Breast epithelium (tissue), 4 donors: Measurements from ENCODE around the gene SEPTIN8. TPM values are rescaled to one million over a fixed set of nuclear protein-coding genes. Genes with fewer than 3 reads are reported as not detected.

Source experiments
- DNase-seq, 2 donors: peaks; one replicate each; pipeline ENCODE4 v3.0.0-alpha.2; 2019; ENCODE audit warnings: low spot score in 2 of 2
- H3K27ac ChIP-seq, 2 donors: fragments of 200-600 bp; sonication (generic) in 1 of 2; one replicate each; pipeline ENCODE4 v1.5.1; 2016 to 2019; ENCODE audit warnings: mild to moderate bottlenecking in 1 of 2
- H3K27me3 ChIP-seq, 2 donors: fragments of 200-600 bp; sonication (generic) in 1 of 2; one replicate each; pipeline versions ENCODE4 v1.5.1 to v1.6.0; 2017 to 2019; ENCODE audit warnings: control low read depth in 1 of 2, mild to moderate bottlenecking in 1 of 2
- H3K36me3 ChIP-seq: fragments of 200-600 bp; one replicate; pipeline ENCODE4 v1.5.1; 2019
- H3K4me1 ChIP-seq, 2 donors: fragments of 200-600 bp; sonication (generic); one replicate each; pipeline ENCODE4 v1.5.1; 2016 to 2019; ENCODE audit warnings: control low read depth in 1 of 2
- H3K4me3 ChIP-seq, 3 donors: fragments of 200-600 bp; sonication (generic); 1 replicate in 2 of 3; 2 replicates in 1 of 3; pipeline ENCODE4 v1.5.1; 2016 to 2019; ENCODE audit warnings: mild to moderate bottlenecking in 3 of 3, moderate library complexity in 2 of 3
- H3K9me3 ChIP-seq, 2 donors: fragments of 200-600 bp; sonication (generic) in 1 of 2; one replicate each; pipeline ENCODE4 v1.5.1; 2016 to 2019; ENCODE audit warnings: control low read depth in 1 of 2
- CTCF ChIP-seq, 3 donors: fragments of 450-650 bp; IDR thresholded peaks; one replicate each; pipeline ENCODE4 v1.5.1; 2016 to 2017; ENCODE audit warnings: antibody characterized with exemption in 3 of 3, mild to moderate bottlenecking in 3 of 3, moderate library complexity in 3 of 3
- POLR2A ChIP-seq: fragments of 450-650 bp; IDR thresholded peaks from one replicate; pipeline ENCODE4 v1.6.1; 2016; ENCODE audit warnings: antibody characterized with exemption, mild to moderate bottlenecking, moderate library complexity
- POLR2AphosphoS5 ChIP-seq, 3 donors: sonication (generic); formaldehyde crosslinking; IDR thresholded peaks; one replicate each; pipeline ENCODE4 v1.6.1; 2017; ENCODE audit warnings: antibody characterized with exemption in 3 of 3
- intact Hi-C: fragments of 100-400 bp; cut with DNase I; formaldehyde crosslinking; loops from one replicate; pipeline ENCODE4 v1.15.1; 2023; ENCODE audit warnings: low total_unique reads
- total RNA-seq, 3 donors: library from RNA; depleted of rRNA; stranded (reverse); fragments of >200 nt; gene quantifications; one replicate each; pipeline ENCODE4 v1.1.0, GENCODE V29; 2016

The SEPTIN8 gene
- total RNA-seq, 3 donors from 2014 or later, result 26.4 to 43.0 (median 40.0) TPM

- Histone ChIP-seq H3K4me3 (no peak overlapping the region), H3K4me1 (no peaks in the 10 kb centered on the region), H3K9me3 (no peaks in the 10 kb centered on the region), H3K36me3 (no peaks in the 10 kb centered on the region), H3K27ac (no peak overlapping the region), H3K27me3 (no peaks in the 10 kb centered on the region)
- DNase-seq, result no peak
- TF ChIP-seq POLR2A (no peak), CTCF (IDR thresholded peaks at IDR 0.05) (no peak), POLR2AphosphoS5 (IDR thresholded peaks at IDR 0.05) (no peak)
- intact Hi-C loops, result no loop called here
Measured at GRCh38 chr5:132824426-132824825, 47.4 kb upstream of the SEPTIN8 start.

- peak overlapping the region in 2 of 3 donors; percentile 37 to 42 for H3K4me3 ChIP-seq
- no peak for DNase-seq
- no peaks in the 10 kb centered on the region for H3K36me3 ChIP-seq
- TF ChIP-seq CTCF (IDR thresholded peaks at IDR 0.05) (no peak), POLR2AphosphoS5 (IDR thresholded peaks at IDR 0.05) (no peak), POLR2A (no peak)
- no peaks in the 10 kb centered on the region for H3K27me3 ChIP-seq
- intact Hi-C loops, result no loop called here
- no peak overlapping the region for H3K27ac ChIP-seq
- no peaks in the 10 kb centered on the region for H3K4me1 ChIP-seq
- no peaks in the 10 kb centered on the region for H3K9me3 ChIP-seq
Measured at GRCh38 chr5:132823481-132824050, 46.5 kb upstream of the SEPTIN8 start.

GRCh38 chr5:132822650-132823480, 45.8 kb upstream of the SEPTIN8 start:
- no peaks in the 10 kb centered on the region for H3K9me3 ChIP-seq
- DNase-seq, result no peak
- TF ChIP-seq POLR2A, result no peak
- no peak for TF ChIP-seq POLR2AphosphoS5 (IDR thresholded peaks at IDR 0.05)
- no peak for TF ChIP-seq CTCF (IDR thresholded peaks at IDR 0.05)
- intact Hi-C loops, result no loop called here
- no peak overlapping the region for H3K27ac ChIP-seq
- H3K36me3 ChIP-seq, result no peaks in the 10 kb centered on the region
- no peaks in the 10 kb centered on the region for H3K4me1 ChIP-seq
- peak overlapping the region in 2 of 3 donors; percentile 37 to 42 for H3K4me3 ChIP-seq
- H3K27me3 ChIP-seq, result no peaks in the 10 kb centered on the region

GRCh38 chr5:132821791-132822190, 44.8 kb upstream of the SEPTIN8 start:
- TF ChIP-seq POLR2A (no peak), POLR2AphosphoS5 (IDR thresholded peaks at IDR 0.05) (no peak), CTCF (IDR thresholded peaks at IDR 0.05) (no peak)
- Histone ChIP-seq H3K27me3 (no peaks in the 10 kb centered on the region), H3K9me3 (no peaks in the 10 kb centered on the region), H3K27ac (no peak overlapping the region), H3K36me3 (no peaks in the 10 kb centered on the region), H3K4me1 (no peaks in the 10 kb centered on the region), H3K4me3 (no peak overlapping the region)
- DNase-seq, result no peak
- intact Hi-C loops, result no loop called here

GRCh38 chr5:132821350-132821749, 44.3 kb upstream of the SEPTIN8 start:
- no peak for TF ChIP-seq CTCF (IDR thresholded peaks at IDR 0.05)
- no peak for TF ChIP-seq POLR2AphosphoS5 (IDR thresholded peaks at IDR 0.05)
- no peak for TF ChIP-seq POLR2A
- Histone ChIP-seq H3K36me3 (no peaks in the 10 kb centered on the region), H3K4me3 (no peak overlapping the region), H3K9me3 (no peaks in the 10 kb centered on the region), H3K27me3 (no peaks in the 10 kb centered on the region), H3K4me1 (no peaks in the 10 kb centered on the region), H3K27ac (no peak overlapping the region)
- no peak for DNase-seq
- intact Hi-C loops, result no loop called here
